HG03196 (cell line): ENCODE results near the gene SELENOW.
"Not testable (repeated sequence)": the region's sequence is repeated elsewhere in the genome, so short reads cannot be mapped to it uniquely, and the experiment has no call there.

Experiments used
- ATAC-seq: cut with Tn5 transposase; IDR thresholded peaks from one replicate; pipeline ENCODE4 v1.9.1; 2021; ENCODE audit not compliant: unreplicated experiment

The SELENOW gene

DNA sequence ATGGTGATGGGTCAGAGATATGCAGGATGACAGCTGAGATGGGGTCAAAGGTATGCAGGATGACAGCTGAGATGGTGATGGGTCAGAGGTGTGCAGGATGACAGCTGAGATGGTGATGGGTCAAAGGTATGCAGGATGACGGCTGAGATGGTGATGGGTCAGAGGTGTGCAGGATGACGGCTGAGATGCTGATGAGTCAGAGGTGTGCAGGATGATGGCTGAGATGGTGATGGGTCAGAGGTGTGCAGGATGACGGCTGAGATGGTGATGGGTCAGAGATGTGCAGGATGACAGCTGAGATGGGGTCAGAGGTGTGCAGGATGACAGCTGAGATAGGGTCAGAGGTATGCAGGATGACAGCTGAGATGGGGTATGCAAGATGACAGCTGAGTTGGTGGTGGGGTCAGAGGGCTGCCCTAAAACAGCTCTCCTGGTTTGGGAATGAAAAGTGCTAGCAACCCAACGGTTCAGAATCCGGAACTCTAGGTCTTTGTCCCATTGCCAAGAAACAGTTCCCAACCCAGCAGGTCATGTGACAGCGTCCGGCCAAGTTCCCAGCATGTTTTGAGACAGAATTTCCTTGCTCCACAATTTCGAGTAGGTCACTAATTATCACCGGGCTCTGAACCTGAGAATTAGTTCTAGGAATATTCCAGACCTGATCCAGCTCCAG lies 3.2 kb downstream of the SELENOW start:
- ATAC-seq = no peak

DNA sequence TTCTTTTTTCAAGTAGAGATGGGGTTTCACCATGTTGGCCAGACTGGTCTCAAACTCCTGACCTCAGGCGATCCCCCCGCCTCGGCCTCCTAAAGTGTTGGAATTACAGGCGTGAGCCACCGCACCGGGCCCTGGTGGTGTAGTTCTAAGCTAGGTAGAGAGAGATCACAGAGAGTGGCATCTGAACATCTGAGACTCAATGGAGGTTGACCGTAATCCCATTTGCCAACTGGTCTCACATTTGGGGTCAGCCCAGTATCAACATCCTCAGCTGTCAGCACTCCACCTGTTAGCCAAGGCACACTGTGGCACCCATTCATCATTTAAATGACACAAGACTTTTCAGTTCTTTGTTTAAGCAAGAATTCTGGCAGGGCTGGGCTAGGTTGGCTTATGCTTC lies 8.1 kb downstream of the SELENOW start:
- ATAC-seq = no peak

DNA sequence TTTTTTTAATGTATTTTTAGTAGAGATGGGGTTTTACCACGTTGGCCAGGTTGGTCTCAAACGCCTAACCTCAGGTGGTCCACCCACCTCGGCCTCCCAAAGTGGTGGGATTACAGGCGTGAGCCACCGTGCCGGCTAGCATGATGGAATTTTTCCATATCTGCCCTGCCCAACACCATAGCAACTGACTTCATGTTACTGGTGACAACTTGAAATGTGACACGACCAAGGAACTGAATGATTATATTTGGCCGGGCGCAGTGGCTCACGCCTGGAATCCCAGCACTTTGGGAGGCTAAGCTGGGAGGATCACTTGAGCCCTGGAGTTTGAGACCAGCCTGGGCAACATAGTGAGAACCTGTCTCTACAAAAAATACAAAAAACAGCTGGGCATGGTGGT lies 8.8 kb downstream of the SELENOW start:
- ATAC-seq = not testable (repeated sequence)

DNA sequence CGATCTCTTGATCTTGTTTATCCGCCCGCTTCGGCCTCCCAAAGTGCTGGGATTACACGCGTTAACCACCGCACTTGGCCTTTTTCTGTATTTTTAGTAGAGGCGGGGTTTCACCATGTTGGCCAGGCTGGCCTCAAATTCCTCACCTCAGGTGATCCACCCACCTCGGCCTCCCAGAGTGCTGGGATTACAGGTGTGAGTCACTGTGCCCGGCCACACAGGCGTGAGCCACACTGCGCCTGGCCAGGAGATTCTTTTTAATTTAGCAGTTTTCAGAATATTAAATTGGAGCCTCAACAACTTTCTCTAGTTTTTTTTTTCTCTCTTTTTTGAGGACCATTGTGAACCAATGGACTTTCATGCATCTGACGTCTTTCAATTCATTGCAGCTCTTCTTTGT lies 11.3 kb downstream of the SELENOW start:
- not testable (repeated sequence) for ATAC-seq

DNA sequence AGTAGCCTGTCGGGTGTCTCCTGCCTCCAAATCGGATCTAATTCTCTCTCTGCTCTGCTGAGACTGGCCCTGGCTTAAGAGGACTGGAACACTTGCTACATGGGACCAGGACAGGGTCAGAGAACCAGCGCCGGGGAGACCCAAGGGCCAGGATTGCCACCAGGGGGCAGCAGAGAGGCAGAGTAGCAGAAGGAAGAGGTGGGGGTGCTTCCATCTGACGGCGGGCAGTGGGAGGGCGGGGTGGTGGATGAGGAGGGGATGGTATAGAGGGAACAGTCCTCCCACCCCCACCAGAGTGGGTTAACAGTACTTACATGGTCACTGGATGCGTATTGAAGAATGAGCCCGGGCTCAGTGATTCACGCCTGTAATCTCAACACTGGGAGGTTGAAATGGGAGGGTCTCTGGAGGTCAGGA lies 11.9 kb downstream of the SELENOW start:
- no peak for ATAC-seq

DNA sequence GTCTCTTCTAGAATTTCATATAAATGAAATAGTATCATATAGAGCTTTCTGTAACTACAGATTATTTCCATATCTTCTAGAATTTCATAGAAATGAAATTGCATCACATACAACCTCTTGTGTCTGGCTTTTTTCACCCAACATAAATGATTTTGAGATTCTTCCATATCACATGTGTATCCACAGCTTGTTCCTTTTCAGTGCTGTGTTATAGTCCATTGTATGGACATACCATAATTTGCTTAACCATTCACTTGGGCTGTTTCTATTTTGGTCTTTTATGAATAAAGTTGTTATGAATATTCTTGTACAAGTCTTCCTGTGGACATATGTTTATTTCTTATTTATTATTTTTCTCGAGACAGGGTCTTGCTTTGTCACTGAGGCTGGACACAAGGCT lies 14.1 kb downstream of the SELENOW start:
- ATAC-seq = no peak

GRCh38 chr19:47794526-47794925 lies 16.0 kb downstream of the SELENOW start:
- ATAC-seq = no peak

- no peak for ATAC-seq
These were observed 18.3 kb downstream of the SELENOW start for GRCh38 chr19:47796785-47797184.

DNA sequence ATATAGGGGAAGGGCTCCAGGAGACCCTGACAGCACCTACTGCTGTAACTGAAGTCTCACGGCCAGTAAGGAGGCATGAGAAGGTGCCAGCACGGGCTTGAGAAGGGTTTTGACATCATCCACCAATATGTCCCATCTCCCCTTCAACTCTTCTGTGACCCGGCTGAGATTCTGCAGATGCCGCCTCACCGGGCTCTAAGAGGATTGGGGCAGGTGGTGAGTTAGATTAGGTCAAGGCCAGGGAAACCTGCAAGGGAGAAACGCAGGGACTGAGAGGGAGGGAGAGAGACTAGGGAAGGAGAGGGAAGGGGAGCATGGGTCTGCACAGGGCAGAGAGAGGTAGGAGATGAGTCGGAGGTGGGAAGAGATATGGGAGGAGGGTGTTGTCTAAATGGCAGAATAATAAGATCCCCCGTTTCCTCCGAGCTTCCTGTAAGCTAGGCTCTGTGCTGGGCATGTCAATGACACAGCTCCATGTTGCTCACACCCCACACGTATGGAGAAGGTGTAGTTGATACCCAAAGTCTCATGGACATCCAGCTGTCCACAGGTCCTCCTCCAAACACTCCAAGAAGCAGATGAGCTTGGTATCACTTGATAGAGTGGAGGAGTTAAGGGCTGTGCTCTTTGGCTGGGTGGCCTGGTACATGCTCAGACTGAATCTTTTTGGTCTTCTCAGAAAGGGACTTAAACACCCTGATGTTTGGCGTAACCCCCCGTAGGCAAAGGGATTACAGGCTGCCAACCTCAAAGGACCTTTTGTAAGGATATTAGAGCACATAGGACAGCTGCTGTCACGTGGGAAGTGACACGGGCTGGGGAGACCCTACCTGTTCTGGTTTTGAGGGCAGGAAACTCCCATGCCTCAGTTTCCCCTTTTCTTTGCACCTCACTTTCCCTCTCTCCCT lies 19.7 kb downstream of the SELENOW start:
- ATAC-seq = no peak

DNA sequence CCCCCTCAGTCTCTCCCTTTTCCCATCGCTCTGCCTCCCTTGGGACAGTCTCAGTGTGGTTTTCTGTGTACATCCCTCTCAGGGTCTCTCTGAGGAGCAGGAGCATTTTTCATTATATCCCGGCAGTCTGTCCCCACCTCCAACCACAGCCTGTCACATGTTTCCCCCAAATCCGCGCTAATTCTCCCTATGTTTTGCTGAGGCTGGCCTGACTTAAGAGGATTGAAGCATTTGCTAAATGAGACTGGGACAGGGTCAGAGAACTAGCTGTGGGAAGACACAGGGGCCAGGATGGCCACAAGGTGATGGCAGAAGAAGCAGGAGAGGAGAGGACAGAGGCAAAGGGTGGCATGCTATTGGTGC lies 20.4 kb downstream of the SELENOW start:
- ATAC-seq = no peak

- ATAC-seq = no peak
These were observed 22.8 kb downstream of the SELENOW start for GRCh38 chr19:47801270-47801669.

GRCh38 chr19:47802521-47803043 lies 24.1 kb downstream of the SELENOW start:
- no peak for ATAC-seq

- ATAC-seq = not testable (repeated sequence)
These were observed 24.6 kb downstream of the SELENOW start for GRCh38 chr19:47803148-47803547.

DNA sequence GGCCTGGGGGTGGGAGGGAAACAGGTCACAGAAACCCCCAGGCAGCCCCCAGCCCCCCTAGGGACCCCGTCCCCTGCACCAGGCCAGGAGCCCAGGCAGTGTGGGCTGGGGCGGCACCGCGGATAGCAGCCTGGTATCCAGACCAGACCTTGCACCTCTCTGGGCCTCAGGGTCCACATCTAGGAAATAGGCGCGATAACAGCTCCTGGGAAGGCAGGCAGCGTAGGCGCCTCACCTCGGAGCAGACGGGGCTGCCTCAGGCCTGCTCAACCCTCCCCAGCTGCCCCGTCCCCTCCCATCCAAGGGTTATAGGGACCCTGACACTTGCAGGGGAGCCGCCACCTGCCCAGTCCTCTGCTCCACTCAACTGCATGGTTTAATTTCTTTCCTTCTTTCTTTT lies 25.2 kb downstream of the SELENOW start:
- not testable (repeated sequence) for ATAC-seq

- not testable (repeated sequence) for ATAC-seq
These were observed 25.9 kb downstream of the SELENOW start, which contains the start of gene TPRX1 for GRCh38 chr19:47804451-47804850. Gene TPRX1, minus strand, starts transcription at chr19:47804551. Its CDS starts 12 bp downstream, at chr19:47804539.

- ATAC-seq = no peak
These were observed 26.8 kb downstream of the SELENOW start for GRCh38 chr19:47805313-47805712.

GRCh38 chr19:47806435-47806834 lies 27.9 kb downstream of the SELENOW start:
- ATAC-seq = no peak

GRCh38 chr19:47813304-47813994 lies 34.9 kb downstream of the SELENOW start:
- no peak for ATAC-seq

- no peak for ATAC-seq
These were observed 35.5 kb downstream of the SELENOW start for GRCh38 chr19:47813995-47814328.

DNA sequence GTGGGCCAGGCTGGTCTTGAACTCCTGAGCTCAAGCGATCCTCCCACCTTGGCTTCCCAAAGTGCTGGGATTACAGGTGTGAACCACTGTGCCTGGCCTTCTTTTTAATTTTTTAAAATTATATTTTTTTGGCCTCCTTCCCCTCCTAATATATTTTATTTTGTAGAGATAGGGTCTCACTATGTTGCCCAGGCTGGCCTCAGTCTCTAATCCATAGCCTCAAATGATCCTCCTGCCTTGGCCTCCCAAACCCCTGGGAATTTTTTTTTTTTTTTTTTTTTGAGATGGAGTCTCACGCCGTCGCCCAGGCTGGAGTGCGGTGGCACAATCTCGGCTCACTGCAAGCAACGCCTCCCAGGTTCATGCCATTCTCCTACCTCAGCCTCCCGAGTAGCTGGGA lies 37.8 kb downstream of the SELENOW start:
- ATAC-seq = not testable (repeated sequence)

DNA sequence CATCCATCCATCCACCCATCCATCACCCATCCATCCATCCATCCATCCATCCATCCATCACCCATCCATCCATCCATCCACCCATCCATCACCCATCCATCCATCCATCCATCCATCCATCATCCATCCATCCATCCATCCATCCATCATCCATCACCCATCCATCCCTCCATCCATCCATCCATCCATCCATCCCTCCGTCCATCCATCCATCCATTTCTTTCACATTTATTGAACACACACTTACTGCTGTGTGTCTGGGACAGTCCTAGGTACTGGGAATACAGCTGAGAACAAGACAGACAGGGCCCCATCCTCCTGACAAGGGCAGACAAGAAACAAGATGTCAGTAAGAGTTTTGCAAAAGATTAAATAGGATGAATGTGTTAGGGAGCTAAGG lies 39.7 kb downstream of the SELENOW start:
- ATAC-seq = not testable (repeated sequence)
